ENCODE results near the gene EHMT1.

EHMT1 gene

GRCh38 chr9:137648396-137648795 lies 29.6 kb downstream of the EHMT1 start:
- DNase-seq: no peak

GRCh38 chr9:137649553-137649952 lies 30.7 kb downstream of the EHMT1 start:
- DNase-seq: no peak

DNA sequence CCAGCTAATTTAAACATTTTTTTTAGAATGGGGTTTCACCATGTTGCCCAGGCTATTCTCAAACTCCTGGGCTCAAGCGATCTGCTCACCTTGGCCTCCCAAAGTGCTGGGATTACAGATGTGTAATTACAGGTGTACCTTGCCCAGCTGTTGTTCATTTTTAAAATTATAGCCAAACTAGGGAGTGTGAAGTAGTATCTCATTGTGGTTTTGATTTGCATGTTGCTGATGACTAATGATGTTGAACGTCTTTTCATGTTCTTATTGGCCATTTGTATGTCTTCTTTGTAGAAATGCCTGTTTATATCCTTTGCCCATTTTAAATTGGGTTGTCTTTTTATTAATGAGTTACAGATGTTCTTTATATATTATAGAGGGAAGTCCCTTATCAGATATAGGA lies 31.5 kb downstream of the EHMT1 start:
- DNase-seq: no peak

DNA sequence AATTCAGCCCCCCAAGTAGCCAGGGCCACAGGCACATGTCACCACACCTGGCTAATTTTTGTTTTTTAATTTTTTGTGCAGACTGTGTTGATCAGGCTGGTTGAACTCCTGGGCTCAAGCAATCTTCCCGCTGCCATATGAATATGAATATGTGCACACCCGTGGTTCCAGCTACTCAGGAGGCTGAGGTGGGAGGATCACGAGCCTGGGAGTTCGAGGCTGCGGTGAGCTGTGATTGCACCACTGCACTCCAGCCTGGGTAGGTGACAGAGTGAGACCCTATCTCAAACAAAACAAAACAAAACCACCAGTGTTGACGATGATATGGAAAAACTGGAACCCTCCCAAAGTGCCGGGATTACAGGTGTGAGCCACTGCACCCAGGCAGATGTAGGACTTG lies 32.0 kb downstream of the EHMT1 start:
- no peak for DNase-seq

- no peak for DNase-seq
These were observed 37.6 kb downstream of the EHMT1 start for GRCh38 chr9:137656416-137656815.

DNA sequence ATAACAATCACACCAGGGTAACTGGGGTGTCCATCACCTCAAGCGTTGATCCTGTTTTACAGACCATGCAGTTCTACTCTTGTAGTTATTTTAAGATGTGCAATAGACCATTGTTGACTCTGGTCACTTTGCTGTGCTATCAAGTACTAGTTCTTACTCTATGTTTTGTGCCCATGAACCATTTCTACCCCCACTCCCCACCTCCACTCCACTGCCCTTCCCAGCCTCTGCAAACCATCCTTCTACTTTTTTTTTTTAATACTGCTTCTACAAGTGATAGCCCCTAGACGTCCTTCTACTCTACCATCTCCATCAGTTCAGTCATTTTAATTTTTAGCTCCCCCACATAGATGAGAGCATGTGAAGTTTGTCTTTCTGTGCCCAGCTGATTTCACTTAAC lies 38.8 kb downstream of the EHMT1 start:
- no peak for DNase-seq

DNA sequence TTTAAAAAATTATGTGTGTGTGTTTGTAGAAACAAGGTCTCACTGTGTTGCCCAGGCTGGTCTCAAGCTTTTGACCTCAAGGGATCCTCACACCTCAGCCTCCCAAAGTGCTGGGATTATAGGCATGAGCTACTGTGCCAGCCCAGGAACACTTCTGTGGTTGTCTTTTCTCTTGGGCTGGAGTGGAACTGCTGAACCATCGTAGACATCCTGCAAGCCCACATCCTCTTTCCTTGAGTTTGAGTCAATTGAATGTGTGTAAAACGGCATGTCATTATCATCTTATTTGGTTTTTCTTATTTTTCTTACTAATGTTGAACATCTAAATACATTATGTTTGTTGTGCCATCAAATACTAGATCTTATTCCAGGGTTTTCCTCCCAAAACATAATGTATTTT lies 40.0 kb downstream of the EHMT1 start:
- DNase-seq: no peak

- DNase-seq: no peak
These were observed 41.3 kb downstream of the EHMT1 start for GRCh38 chr9:137660144-137660543.

GRCh38 chr9:137663584-137663983 lies 44.8 kb downstream of the EHMT1 start:
- no peak for DNase-seq

GRCh38 chr9:137664676-137665075 lies 45.9 kb downstream of the EHMT1 start:
- no peak for DNase-seq

DNA sequence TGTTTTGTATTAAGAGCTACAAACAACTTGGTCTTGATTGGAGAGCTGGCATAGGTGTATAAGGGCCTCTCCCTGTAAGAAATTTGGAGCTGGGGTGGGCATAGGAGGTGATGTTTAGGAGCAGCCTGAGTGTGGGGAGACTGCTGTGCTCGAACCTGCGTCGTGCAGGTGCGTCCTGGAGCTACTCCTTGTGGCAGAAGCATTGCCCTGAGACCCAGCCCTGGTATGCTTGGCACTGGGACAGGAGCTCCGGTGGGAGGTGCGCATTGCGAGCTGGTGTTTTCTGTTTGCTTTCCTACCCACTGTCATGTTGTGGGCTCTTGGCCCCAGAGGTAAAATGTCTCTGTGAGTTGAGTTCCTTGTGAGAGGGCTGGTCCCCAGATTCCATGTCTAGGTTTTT lies 46.4 kb downstream of the EHMT1 start:
- DNase-seq: no peak

DNA sequence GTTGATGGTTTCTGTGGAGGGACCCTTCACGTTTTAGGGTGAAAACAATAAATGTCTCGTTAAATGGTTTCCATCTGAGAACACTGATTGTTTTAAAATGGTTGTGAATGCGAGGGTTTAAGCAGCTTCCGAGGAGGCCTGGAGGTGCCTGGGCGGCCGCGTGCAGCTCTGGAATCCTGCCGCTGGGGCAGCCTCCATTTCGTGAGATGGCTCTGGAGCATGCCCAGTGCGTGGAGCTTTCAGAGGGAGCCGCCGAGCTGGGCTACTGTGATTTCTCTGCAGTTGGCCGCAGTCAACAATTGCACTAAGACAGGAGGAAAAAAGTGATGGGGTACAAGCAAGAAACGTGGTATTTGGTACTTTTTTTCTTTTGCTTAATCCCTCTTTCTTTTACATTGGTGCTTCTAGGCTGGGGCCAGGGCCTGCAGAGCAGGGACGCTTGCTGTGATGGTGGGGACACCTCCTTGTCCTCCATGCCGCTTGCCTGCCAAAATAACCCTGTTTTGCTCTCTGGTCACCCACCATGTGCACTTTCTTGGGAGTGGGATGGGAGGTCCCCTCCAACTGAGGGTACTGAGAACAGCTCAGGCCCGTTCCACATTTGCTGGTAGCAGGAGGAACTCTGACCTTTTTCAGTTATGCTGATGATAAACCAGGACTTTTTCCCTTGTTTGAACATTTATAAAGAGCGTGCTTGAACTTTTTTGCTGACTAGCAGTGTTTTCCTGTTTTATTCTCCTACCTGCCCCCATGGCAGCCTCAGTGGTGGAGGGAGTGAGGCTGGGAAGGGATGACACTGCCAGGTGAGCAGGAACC lies 47.1 kb downstream of the EHMT1 start:
- DNase-seq: no peak

DNA sequence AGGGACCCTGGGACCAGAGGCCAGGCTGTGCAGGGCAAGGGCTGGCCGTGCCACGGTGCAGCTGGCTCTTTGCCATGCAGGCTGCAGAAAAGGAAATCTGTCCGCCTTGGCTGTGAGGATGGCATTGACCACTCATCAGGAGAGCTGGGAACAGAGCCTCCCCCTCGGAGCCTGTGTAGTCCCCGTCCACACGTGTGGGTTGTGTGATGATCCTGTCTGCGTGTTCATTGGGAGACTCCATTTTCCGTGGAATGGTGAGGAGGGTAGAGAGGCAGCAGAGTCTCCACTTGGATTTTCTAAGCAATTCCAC lies 47.7 kb downstream of the EHMT1 start:
- DNase-seq: no peak

GRCh38 chr9:137666955-137667670 lies 48.3 kb downstream of the EHMT1 start:
- no peak for DNase-seq

- no peak for DNase-seq
These were observed 49.4 kb downstream of the EHMT1 start for GRCh38 chr9:137668203-137668602.

DNA sequence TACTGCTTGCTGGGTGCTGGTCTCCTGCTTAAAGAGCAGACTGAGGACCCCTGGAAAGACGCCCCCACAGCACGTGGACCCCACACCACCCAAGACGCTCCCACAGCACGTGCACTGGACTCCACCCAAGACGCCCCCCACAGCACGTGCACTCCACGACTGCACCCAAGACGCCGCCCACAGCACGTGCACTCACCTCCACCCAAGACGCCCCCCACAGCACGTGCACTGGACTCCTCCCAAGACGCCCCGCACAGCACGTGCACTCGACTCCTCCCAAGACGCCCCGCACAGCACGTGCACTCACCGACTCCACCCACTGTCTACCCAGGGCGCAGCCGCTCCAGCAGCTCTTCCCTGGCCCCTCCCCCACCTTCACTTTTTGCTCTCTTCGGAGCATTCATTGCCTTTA lies 50.5 kb downstream of the EHMT1 start:
- no peak for DNase-seq

- DNase-seq: no peak
These were observed 51.8 kb downstream of the EHMT1 start for GRCh38 chr9:137670391-137671195.

DNA sequence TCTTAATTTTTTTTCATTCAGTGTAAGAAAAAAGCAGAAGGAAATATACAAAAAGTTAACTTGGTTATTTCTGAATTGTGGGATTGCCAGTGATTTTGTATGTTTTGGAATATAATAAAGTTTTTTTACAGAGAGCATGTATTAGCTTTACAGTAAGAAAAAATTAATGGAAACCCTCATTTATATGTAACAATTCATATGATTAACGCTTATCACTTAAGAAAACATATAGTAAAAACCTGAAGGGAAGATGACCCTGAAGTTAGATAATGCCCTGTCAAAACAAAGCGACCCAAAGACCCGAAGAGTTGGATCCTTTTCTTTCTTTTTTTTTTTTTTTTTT lies 52.4 kb downstream of the EHMT1 start:
- DNase-seq: no peak

DNA sequence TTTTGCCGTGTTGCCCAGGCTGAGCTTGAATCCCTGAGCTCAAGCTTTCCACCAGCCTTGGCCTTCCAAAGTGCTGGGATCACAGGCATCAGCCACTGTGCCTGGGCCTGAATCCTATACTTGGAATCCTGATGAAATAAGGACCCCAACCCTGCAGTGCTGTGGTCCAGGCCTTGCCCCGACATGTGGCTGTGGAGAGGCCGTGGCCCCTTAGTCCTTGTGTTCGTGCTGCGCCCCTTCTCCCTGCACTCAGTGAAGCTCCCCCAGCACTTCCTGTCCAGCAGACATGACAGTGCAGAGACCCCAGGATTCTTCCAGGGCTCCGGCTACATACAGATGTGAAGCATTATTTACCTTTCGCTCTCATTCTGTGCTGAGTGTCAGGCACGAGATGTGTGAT lies 52.9 kb downstream of the EHMT1 start:
- no peak for DNase-seq

- DNase-seq: peak in 1 of 2 experiments; percentile 62
These were observed 54.3 kb downstream of the EHMT1 start for GRCh38 chr9:137672907-137673791.

GRCh38 chr9:137673886-137674285 lies 55.1 kb downstream of the EHMT1 start:
- DNase-seq: no peak

DNA sequence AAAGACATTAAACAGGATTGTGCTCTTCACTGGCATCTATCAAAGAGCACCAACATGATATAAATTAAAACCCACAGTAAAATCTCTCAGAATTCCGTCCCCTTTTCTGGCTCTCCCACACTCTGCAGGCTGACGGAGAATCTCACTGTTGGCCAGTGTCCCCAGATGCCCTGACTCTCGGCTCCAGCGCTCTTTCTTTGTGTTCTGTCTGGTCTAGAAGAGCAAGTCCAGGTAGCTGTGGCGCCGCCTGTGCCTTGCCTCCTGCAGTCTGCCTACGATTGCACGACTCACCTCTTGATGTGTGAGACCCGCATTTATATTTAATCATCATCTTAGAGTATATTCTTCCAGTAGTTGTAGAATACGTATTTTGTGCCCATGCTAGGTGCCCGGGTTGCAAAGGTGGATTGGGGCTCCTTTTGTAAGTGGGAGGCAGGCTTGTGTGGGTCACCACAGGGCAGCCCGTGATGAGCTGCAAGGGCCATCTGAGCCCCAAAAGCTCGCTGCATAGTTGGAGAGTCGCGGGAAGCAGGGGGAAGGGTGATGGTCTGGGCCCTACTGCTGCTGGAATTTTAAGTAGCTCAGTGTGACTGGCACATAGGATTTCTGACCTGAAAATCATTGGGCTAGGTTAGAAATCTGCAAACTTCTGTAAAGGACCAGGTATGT lies 55.6 kb downstream of the EHMT1 start:
- DNase-seq: no peak
